Pulmonary artery endothelial cell (primary cell): ENCODE data around the gene ZFAND3. TPM values are rescaled to one million over a fixed set of nuclear protein-coding genes. Genes with fewer than 3 reads are reported as not detected.

Experiments used
- DNase-seq: peaks from one replicate; pipeline ENCODE4 v3.0.0-alpha.2; 2011; ENCODE audit warnings: low read depth, low spot score
- total RNA-seq: library from RNA; depleted of rRNA; stranded (reverse); fragments of >200 nt; gene quantifications from 2 replicates; pipeline ENCODE4 v1.2.3, GENCODE V29; 2014

The ZFAND3 gene
- total RNA-seq, 1 donor from 2014 or later: 23.5 TPM

- no peak for DNase-seq
Measured at GRCh38 chr6:38080889-38081288, 261.4 kb downstream of the ZFAND3 start.

- DNase-seq: no peak
Measured at GRCh38 chr6:38085031-38085430, 265.5 kb downstream of the ZFAND3 start.

GRCh38 chr6:38086346-38086745 is 266.8 kb downstream of the ZFAND3 start:
- DNase-seq: no peak

DNA sequence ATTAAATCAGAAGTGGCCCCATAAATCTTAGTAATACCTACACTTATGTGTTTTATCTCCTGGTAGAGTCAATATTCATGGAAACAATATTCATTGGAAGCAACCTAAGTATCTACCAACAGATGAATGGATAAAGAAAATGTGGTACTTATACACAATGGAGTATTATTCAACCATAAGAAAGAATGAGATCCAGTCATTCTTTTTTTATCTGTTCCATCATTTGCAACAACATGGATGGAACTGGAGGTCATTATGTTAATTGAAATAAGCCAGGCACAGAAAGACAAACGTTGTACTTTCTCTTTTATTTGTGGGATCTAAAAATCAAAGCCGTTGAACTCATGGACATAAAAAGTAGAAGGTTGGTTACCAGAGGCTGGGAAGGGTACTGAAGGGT is 268.5 kb downstream of the ZFAND3 start:
- DNase-seq: no peak

DNA sequence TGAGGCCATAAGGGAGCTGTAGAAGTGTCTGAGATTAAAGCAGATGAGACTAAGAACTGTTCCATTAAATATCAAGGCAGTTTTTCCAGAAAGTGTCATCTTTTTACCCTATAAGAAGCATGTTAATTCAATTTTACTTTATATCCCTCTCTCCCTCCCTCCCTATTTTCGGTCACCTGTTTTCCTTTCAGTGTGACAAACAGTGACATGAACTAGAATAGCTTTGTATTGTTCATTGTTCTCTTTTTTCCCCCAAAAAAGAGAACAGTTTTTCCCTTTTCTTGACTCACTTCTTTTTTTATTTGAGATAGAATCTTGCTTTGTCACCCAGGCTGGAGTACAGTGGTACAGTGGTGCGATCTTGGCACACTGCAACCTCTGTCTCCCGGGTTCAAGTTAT is 269.3 kb downstream of the ZFAND3 start:
- no peak for DNase-seq

DNA sequence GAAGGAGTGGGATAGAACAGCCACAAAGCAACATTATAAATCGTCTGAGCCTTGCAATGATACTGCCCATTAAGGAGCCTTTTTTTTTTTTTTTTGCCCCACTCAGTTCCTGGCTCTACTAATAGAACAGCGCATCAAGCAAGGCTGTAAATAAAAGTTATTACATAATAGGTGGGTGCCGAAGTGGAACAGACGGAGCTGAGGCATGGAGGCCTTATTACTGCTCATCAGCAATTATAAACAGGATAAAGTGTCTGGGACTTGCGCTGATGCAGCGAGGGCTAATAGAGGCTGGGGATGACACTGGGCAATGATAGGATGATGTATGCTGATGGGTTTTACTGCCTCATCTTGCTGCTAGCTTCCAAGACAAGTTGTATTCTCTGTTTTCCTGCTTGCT is 272.1 kb downstream of the ZFAND3 start:
- DNase-seq: no peak

GRCh38 chr6:38092465-38092864 is 272.9 kb downstream of the ZFAND3 start:
- DNase-seq: no peak

GRCh38 chr6:38092964-38093363 is 273.4 kb downstream of the ZFAND3 start:
- no peak for DNase-seq

DNA sequence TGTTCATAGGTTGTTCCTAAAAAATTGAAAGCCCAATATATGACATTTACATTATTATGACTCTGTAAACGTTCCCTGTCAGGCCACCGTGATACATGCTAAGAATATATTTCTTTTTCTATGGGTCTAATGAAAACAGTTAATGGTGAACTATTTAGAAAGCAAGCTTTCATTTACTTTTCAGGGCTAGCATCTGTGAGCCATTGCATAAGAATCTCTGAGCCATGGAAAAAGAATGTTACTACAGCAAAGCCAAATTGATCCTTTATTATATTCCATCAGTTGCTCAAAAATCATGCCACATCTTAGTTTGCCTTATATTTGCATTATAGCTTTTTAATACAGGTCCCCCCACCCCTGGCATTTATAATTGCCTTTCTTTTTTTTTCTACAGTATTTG is 275.5 kb downstream of the ZFAND3 start:
- no peak for DNase-seq

- no peak for DNase-seq
Measured at GRCh38 chr6:38099221-38099620, 279.7 kb downstream of the ZFAND3 start.

GRCh38 chr6:38100380-38100779 is 280.9 kb downstream of the ZFAND3 start:
- DNase-seq: no peak

DNA sequence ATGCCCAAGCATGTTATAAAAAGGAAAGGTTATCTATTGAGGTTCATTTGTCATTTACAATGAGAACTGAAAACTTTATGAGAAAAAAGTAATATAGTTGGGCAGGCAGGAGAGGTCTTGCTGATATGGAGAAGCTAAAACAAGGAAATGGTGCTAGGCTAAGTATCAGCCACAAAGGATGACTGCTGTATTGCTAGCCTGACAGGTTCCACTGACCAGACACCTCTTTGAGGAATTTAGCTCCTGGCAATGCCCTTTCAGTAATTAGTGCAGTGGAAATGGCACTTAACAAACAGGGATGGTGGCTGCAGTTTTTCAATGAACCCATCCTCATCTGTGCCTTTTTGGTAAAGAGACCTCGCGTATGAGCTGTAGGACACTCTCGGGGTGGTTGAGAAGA is 284.4 kb downstream of the ZFAND3 start:
- DNase-seq: no peak

DNA sequence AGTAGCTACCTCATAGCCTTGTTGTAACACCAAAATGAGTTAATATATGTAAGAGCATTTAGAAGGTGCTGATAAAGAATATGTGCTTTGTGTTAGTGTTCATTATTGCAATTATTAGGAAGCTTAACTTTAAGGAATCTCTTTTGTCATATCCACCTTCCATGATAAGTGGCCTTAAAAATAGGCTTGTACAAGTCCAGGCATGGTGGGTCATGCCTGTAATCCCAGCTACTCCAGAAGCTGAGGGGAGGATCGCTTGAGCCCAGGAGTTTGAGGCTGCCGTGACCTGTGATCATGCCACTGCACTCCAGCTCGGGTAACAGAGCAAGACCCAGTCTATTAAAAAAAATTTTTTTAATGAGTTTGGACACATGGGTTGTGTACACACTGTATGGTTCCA is 285.5 kb downstream of the ZFAND3 start:
- no peak for DNase-seq

DNA sequence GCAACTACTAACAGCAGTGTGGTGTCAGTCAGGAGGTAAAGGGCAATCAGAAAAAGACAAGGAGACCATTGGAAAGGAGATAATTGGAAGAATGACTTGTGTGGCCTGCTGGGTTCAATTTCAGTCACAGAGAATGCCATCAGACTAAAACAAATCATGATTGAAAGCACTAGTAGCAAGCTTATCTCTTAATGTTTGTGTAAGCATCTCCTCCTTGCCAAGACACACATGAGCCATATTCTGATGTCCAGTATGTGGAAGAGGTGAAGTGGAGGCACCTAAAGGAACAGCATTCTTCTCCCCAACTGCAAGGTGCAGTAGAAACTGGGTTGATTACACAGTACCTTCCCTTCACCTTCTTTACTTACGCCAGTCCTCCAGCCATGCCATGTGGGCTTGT is 287.5 kb downstream of the ZFAND3 start:
- no peak for DNase-seq

GRCh38 chr6:38110481-38110971 is 291.0 kb downstream of the ZFAND3 start:
- DNase-seq: no peak

DNA sequence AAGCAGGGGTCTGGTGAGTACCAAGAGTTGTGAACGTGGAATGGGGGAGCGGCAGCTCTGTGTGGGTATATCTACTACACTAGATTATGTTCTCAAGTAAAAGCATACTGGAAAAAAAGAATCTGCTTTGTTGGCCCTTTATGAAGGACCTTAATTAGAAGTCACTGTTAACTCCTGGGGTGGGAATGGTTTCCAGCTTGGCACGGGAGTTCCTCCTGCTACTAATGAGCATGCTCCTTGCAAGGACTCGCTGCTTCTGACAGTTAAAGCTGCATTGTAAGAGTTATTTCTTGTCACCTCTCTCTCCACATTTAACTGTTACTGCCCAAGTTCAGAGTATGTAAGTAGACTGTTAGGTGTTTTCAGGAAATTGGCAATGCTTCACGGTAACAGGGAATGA is 292.7 kb downstream of the ZFAND3 start:
- no peak for DNase-seq

GRCh38 chr6:38113825-38114576 is 294.5 kb downstream of the ZFAND3 start:
- DNase-seq: no peak

DNA sequence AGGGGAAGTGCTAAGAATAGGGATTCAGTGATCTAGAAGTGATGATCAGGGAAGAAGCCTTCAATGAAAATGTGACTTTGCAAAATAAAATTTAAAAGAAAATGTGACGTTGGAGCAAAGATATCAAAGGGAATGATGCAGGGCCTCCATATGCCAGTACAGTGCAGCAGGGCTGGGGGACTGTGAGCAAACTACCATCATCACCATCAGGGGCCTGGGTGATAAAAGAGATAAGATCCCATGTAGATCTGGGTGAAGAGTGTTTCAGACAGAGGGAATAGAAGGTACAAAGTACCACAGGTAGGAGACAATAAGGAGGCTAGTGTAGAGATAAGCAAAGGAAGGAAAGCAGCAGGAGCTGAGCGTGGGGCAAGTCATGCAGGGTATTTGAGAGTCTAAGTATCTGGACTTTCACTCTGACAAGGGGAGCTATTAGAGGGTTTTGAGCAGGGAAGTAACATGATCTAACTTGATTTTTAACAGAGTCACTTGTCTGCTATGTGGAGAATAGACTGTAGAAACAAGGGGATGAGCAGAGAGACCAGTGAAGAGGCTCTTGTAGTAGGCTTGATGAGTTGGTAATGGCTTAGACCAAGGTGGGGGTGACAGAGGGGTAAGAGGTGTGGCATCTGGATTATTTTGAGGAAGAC is 295.6 kb downstream of the ZFAND3 start:
- no peak for DNase-seq

DNA sequence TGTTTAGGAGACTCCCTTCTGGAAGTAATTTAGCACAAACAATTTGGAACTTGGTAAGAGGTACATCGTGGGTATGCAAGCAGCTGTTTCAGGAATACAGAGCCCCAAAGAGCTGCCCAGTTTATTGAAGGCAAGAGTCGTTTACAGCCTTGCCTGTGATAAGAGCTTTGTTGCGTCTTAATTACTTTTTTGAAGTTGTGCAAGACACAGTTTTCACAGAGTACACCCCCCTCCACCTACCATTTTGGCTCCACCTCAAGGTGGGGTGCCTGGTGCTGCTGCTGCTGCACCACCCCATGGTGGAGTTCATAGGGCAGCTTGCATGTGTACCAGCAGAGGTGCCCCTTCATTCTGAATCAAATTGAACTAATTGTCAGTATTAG is 296.1 kb downstream of the ZFAND3 start:
- no peak for DNase-seq

- no peak for DNase-seq
Measured at GRCh38 chr6:38116248-38116647, 296.7 kb downstream of the ZFAND3 start.

GRCh38 chr6:38117281-38117680 is 297.8 kb downstream of the ZFAND3 start:
- no peak for DNase-seq

DNA sequence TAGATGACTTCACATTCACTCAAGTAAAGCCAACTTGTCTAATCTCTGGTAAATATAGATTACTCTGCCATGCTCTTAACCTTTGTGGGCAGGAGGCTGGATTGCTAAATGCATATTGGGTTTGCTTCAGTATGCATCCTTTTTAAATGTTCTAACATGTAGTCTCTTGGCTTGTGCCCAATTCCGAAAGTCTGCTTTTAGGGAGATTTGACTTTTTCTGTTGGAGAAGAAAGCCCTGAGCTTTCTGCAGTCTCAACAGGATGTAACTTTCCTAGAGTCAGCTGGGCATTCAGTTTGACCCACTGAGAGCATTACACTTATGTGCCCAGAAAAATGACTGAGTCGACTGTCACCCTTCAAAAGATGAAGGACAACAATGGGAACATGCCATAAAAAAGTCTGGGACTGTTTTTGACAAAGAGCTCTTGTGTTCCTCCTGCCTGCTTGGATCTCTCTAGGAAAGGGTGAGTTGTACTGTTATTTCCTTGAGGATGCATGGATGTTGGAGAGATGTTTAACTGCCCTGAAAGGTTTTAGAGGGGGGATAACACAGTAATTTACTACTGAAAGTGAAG is 299.4 kb downstream of the ZFAND3 start:
- no peak for DNase-seq

DNA sequence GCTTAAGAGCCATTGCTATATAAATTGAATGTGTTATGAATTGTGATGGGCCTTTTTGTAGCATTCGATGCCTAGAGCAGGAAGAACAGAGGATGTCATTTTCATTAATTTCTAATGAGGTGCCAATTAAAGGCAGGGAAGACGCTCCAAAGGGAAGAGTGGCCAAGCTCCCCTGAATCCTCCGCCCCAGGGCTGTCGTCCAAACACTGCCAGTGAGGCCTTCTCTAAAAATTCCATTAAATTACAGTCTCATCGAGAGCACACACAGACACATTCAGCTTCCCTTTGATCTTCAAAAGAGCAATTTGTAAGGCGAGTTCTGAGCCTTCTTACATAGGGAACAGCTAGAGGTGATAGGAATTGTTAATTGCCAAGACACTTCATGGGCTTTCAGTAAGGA is 300.0 kb downstream of the ZFAND3 start:
- no peak for DNase-seq
